Common myeloid progenitor, CD34-positive (primary cell): ENCODE results near the gene POU2F1.

Experiments
- CTCF ChIA-PET: fragments of 350-600 bp; sonication (Branson Sonifier 250); formaldehyde crosslinking; loops from one replicate; lab custom pipeline; 2021; ENCODE audit warnings: antibody characterized with exemption; lab: Charles Lee
- POLR2A ChIA-PET: fragments of 350-600 bp; sonication (Branson Sonifier 250); formaldehyde crosslinking; loops from one replicate; lab custom pipeline; 2021; ENCODE audit warnings: antibody characterized with exemption; lab: Charles Lee
- DNase-seq, 3 donors: peaks; one replicate each; pipeline versions ENCODE4 v3.0.0 to v3.0.0-alpha.2; 2013
- H3K27ac ChIP-seq, 2 experiments: 1 replicate in 1 of 2; 2 replicates in 1 of 2; pipeline ENCODE4 v1.7.0; 2013; ENCODE audit warnings: inconsistent platforms in 2 of 2, low read length in 2 of 2, mild to moderate bottlenecking in 2 of 2, low read depth in 1 of 2, moderate library complexity in 1 of 2; ENCODE audit not compliant: severe bottlenecking in 2 of 2, insufficient read depth in 1 of 2, poor library complexity in 1 of 2
- H3K27me3 ChIP-seq, 5 experiments: replicated peaks in 2 of 5; 1 replicate in 3 of 5; 2 replicates in 2 of 5; pipeline versions ENCODE4 v1.6.1 to v1.7.0; 2013; ENCODE audit warnings: low read length in 4 of 5, mild to moderate bottlenecking in 2 of 5, moderate library complexity in 2 of 5, inconsistent platforms in 1 of 5; ENCODE audit not compliant: insufficient read depth in 5 of 5, control insufficient read depth in 4 of 5
- H3K36me3 ChIP-seq, 4 experiments: 1 replicate in 2 of 4; 2 replicates in 2 of 4; pipeline versions ENCODE4 v1.6.1 to v1.7.0; 2013; ENCODE audit warnings: low read length in 3 of 4, control low read depth in 1 of 4, mild to moderate bottlenecking in 1 of 4; ENCODE audit not compliant: control insufficient read depth in 4 of 4, insufficient read depth in 4 of 4
- H3K4me1 ChIP-seq, 4 experiments: 1 replicate in 3 of 4; 2 replicates in 1 of 4; pipeline versions ENCODE4 v1.6.1 to v1.7.1; 2013; ENCODE audit warnings: low read length in 3 of 4, mild to moderate bottlenecking in 3 of 4, control low read depth in 1 of 4, inconsistent platforms in 1 of 4, moderate library complexity in 1 of 4; ENCODE audit not compliant: control insufficient read depth in 4 of 4, insufficient read depth in 4 of 4; ENCODE audit errors: control extremely low read depth in 1 of 4
- H3K4me3 ChIP-seq, 7 experiments: 1 replicate in 4 of 7; 2 replicates in 3 of 7; pipeline versions ENCODE4 v1.5.1 to v1.7.0; 2013; ENCODE audit warnings: mild to moderate bottlenecking in 7 of 7, low read length in 6 of 7, moderate library complexity in 6 of 7, inconsistent platforms in 2 of 7, low read depth in 2 of 7, control low read depth in 1 of 7; ENCODE audit not compliant: insufficient read depth in 4 of 7, control insufficient read depth in 1 of 7; ENCODE audit errors: extremely low read depth in 1 of 7
- H3K9me3 ChIP-seq, 5 experiments: 1 replicate in 4 of 5; 2 replicates in 1 of 5; pipeline versions ENCODE4 v1.6.1 to v1.7.1; 2013; ENCODE audit warnings: low read length in 4 of 5, mild to moderate bottlenecking in 2 of 5, inconsistent platforms in 1 of 5, low read depth in 1 of 5, moderate library complexity in 1 of 5; ENCODE audit not compliant: control insufficient read depth in 4 of 5, insufficient read depth in 2 of 5; ENCODE audit errors: control extremely low read depth in 1 of 5
- WGBS: methylation state at CpG from one replicate; pipeline ENCODE4 v1.1.5; 2013; ENCODE audit not compliant: insufficient coverage; 5-methylcytosine and 5-hydroxymethylcytosine counted together

Gene POU2F1

GRCh38 chr1:167196166-167196565, 24.5 kb upstream of the POU2F1 start:
- ChIA-PET CTCF (no interaction called here), POLR2A (no interaction called here)
- Histone ChIP-seq H3K27me3 (no peaks in the 10 kb centered on the region), H3K4me3 (no peak overlapping the region), H3K4me1 (peaks cover 3 to 10% (median 6%) of the 10 kb centered on the region in 4 experiments), H3K27ac (no peak overlapping the region), H3K36me3 (no peaks in the 10 kb centered on the region), H3K9me3 (no peaks in the 10 kb centered on the region)
- DNase-seq = peak in 2 of 3 donors; percentile 49 to 64

GRCh38 chr1:167197236-167197635, 23.4 kb upstream of the POU2F1 start:
- no CpG with 5 or more reads among the region's 1 CpG for WGBS
- Histone ChIP-seq H3K27ac (no peak overlapping the region), H3K27me3 (no peaks in the 10 kb centered on the region), H3K9me3 (no peaks in the 10 kb centered on the region), H3K4me3 (no peak overlapping the region), H3K4me1 (peaks cover 3 to 10% (median 6%) of the 10 kb centered on the region in 4 experiments), H3K36me3 (no peaks in the 10 kb centered on the region)
- POLR2A ChIA-PET = no interaction called here
- no peak for DNase-seq
- CTCF ChIA-PET = no interaction called here

GRCh38 chr1:167197692-167198091, 23.0 kb upstream of the POU2F1 start:
- CTCF ChIA-PET = no interaction called here
- no peaks in the 10 kb centered on the region for H3K36me3 ChIP-seq
- 83% methylated on average over 3 of the region's 4 CpGs for WGBS
- H3K4me1 ChIP-seq = peaks cover 3 to 10% (median 6%) of the 10 kb centered on the region in 4 experiments
- H3K27ac ChIP-seq = no peak overlapping the region
- no peak overlapping the region for H3K4me3 ChIP-seq
- DNase-seq = peak; percentile 9 to 50 (median 48)
- POLR2A ChIA-PET = no interaction called here
- no peaks in the 10 kb centered on the region for H3K27me3 ChIP-seq
- no peaks in the 10 kb centered on the region for H3K9me3 ChIP-seq

GRCh38 chr1:167198518-167199133, 22.1 kb upstream of the POU2F1 start:
- Histone ChIP-seq H3K36me3 (no peaks in the 10 kb centered on the region), H3K4me1 (peaks cover 3 to 10% (median 6%) of the 10 kb centered on the region in 4 experiments), H3K4me3 (no peak overlapping the region), H3K27ac (no peak overlapping the region), H3K9me3 (no peaks in the 10 kb centered on the region), H3K27me3 (no peaks in the 10 kb centered on the region)
- DNase-seq = no peak
- WGBS = 93% methylated on average over 2 of the region's 5 CpGs
- ChIA-PET POLR2A (no interaction called here), CTCF (interaction anchor here (1.6 kb wide), 1 partner anchor 44 kb away, joined by 4 read pairs; no protein-coding TSS in a partner anchor)

- ChIA-PET CTCF (interaction anchor here (1.6 kb wide), 1 partner anchor 45 kb away, joined by 4 read pairs; no protein-coding TSS in a partner anchor), POLR2A (no interaction called here)
- Histone ChIP-seq H3K27me3 (no peaks in the 10 kb centered on the region), H3K9me3 (peaks cover 0 to 4% (median 2%) of the 10 kb centered on the region in 5 experiments), H3K36me3 (no peaks in the 10 kb centered on the region), H3K4me1 (peaks cover 3 to 10% (median 6%) of the 10 kb centered on the region in 4 experiments), H3K4me3 (no peak overlapping the region), H3K27ac (no peak overlapping the region)
- DNase-seq = no peak
- WGBS = 100% methylated on average over 1 of the region's 2 CpGs
Measured at GRCh38 chr1:167199656-167200055, 21.0 kb upstream of the POU2F1 start.

- Histone ChIP-seq H3K27ac (no peak overlapping the region), H3K36me3 (no peaks in the 10 kb centered on the region), H3K27me3 (no peaks in the 10 kb centered on the region), H3K9me3 (peaks cover 0 to 4% (median 2%) of the 10 kb centered on the region in 5 experiments), H3K4me1 (peaks cover 3 to 10% (median 6%) of the 10 kb centered on the region in 4 experiments), H3K4me3 (no peak overlapping the region)
- POLR2A ChIA-PET = no interaction called here
- CTCF ChIA-PET = interaction anchor here (1.1 to 1.5 kb wide), 2 partner anchors 19 to 22 kb away, joined by 3 to 4 read pairs; no protein-coding TSS in a partner anchor
- no peak for DNase-seq
- WGBS = 100% methylated on average over 2 of the region's 4 CpGs
Measured at GRCh38 chr1:167200272-167200671, 20.4 kb upstream of the POU2F1 start.

- ChIA-PET CTCF (interaction anchor here (1.1 to 1.5 kb wide), 2 partner anchors 19 to 23 kb away, joined by 3 to 4 read pairs; no protein-coding TSS in a partner anchor), POLR2A (no interaction called here)
- Histone ChIP-seq H3K36me3 (no peaks in the 10 kb centered on the region), H3K4me1 (peaks cover 3 to 8% (median 6%) of the 10 kb centered on the region in 4 experiments), H3K4me3 (no peak overlapping the region), H3K27ac (no peak overlapping the region), H3K9me3 (peaks cover 0 to 4% (median 2%) of the 10 kb centered on the region in 5 experiments), H3K27me3 (no peaks in the 10 kb centered on the region)
- no peak for DNase-seq
- WGBS = 92% methylated on average over 1 of the region's 3 CpGs
Measured at GRCh38 chr1:167200749-167201148, 19.9 kb upstream of the POU2F1 start.
